Neural cell (in vitro differentiated cells): ENCODE data around the gene LHFPL6. TPM values are rescaled to one million over a fixed set of nuclear protein-coding genes. Genes with fewer than 3 reads are reported as not detected.

Experiments used
- H2AFZ ChIP-seq: fragments of 200-600, 300-800 bp; sonication (generic), shearing (Covaris generic); 2 replicates; pipeline ENCODE4 v1.6.0; 2014; ENCODE audit warnings: low read depth, mild to moderate bottlenecking, antibody characterized with exemption, low read length, moderate library complexity
- H3F3A ChIP-seq: fragments of 200-600 bp; shearing (Covaris generic); 2 replicates; pipeline ENCODE4 v1.6.1; 2016; ENCODE audit warnings: mild to moderate bottlenecking, moderate library complexity, mixed read lengths, antibody characterized with exemption, low read length; ENCODE audit not compliant: insufficient read depth, poor library complexity, severe bottlenecking
- H3K27ac ChIP-seq: fragments of 200-600, 300-800 bp; sonication (generic), shearing (Covaris generic); 2 replicates; pipeline ENCODE4 v1.5.1; 2014; ENCODE audit warnings: mild to moderate bottlenecking, low read length, moderate library complexity
- H3K27me3 ChIP-seq: fragments of 300-800, 200-600 bp; sonication (generic), shearing (Covaris generic); 2 replicates; pipeline ENCODE4 v1.6.0; 2014; ENCODE audit warnings: mild to moderate bottlenecking, low read depth, low read length, moderate library complexity; ENCODE audit not compliant: insufficient read depth
- H3K36me3 ChIP-seq: fragments of 300-800, 200-600 bp; sonication (generic), shearing (Covaris generic); 2 replicates; pipeline ENCODE4 v1.5.1; 2014; ENCODE audit warnings: mild to moderate bottlenecking, antibody characterized with exemption, low read length, moderate library complexity; ENCODE audit not compliant: insufficient read depth
- H3K4me2 ChIP-seq: fragments of 300-800, 200-600 bp; sonication (generic), shearing (Covaris generic); 2 replicates; pipeline ENCODE4 v1.6.0; 2014; ENCODE audit warnings: mild to moderate bottlenecking, low read length
- H3K4me3 ChIP-seq: fragments of 300-800, 200-600 bp; sonication (generic), shearing (Covaris generic); 2 replicates; pipeline ENCODE4 v1.5.1; 2014; ENCODE audit warnings: mild to moderate bottlenecking, low read length, moderate library complexity
- H3K79me2 ChIP-seq: fragments of 200-600 bp; shearing (Covaris generic); replicated peaks from 2 replicates; pipeline ENCODE4 v1.6.0; 2014; ENCODE audit warnings: mild to moderate bottlenecking, low read length, moderate library complexity; ENCODE audit not compliant: insufficient read depth
- H3K9ac ChIP-seq: fragments of 300-800, 200-600 bp; sonication (generic), shearing (Covaris generic); 2 replicates; pipeline ENCODE4 v1.6.1; 2016; ENCODE audit warnings: mild to moderate bottlenecking, low read length, mixed read lengths
- H3K9me2 ChIP-seq: fragments of 200-600 bp; shearing (Covaris generic); 2 replicates; pipeline ENCODE4 v1.6.1; 2016; ENCODE audit warnings: mild to moderate bottlenecking, low read length, mixed read lengths; ENCODE audit not compliant: insufficient read depth
- H3K9me3 ChIP-seq: fragments of 200-600, 300-800 bp; sonication (generic), shearing (Covaris generic); 2 replicates; pipeline ENCODE4 v1.6.1; 2016; ENCODE audit warnings: mild to moderate bottlenecking, mixed run types, low read length, moderate library complexity, mixed read lengths
- H4K20me1 ChIP-seq: fragments of 200-600 bp; shearing (Covaris generic); 2 replicates; pipeline ENCODE4 v1.6.1; 2016; ENCODE audit warnings: mild to moderate bottlenecking, mixed run types; ENCODE audit not compliant: insufficient read depth
- CTCF ChIP-seq: fragments of 450-650 bp; IDR thresholded peaks from 2 replicates; pipeline ENCODE4 v1.5.1; 2014; ENCODE audit warnings: antibody characterized with exemption, mild to moderate bottlenecking, moderate library complexity; ENCODE audit not compliant: poor library complexity, severe bottlenecking
- EP300 ChIP-seq: fragments of 450-650 bp; conservative IDR thresholded peaks from 2 replicates; pipeline ENCODE4 v1.6.1; 2014; ENCODE audit warnings: antibody characterized with exemption, mild to moderate bottlenecking, moderate library complexity; ENCODE audit not compliant: poor library complexity, severe bottlenecking
- EZH2 ChIP-seq: fragments of 200-600, 300-800 bp; shearing (Covaris generic), sonication (generic); IDR thresholded peaks from 2 replicates; pipeline ENCODE4 v1.6.1; 2014; ENCODE audit warnings: antibody characterized with exemption, low read length, borderline replicate concordance, mild to moderate bottlenecking; ENCODE audit not compliant: insufficient read depth, poor library complexity, severe bottlenecking
- MXI1 ChIP-seq: fragments of 450-650 bp; conservative IDR thresholded peaks from 2 replicates; pipeline ENCODE4 v1.6.1; 2014; ENCODE audit warnings: antibody characterized with exemption, mild to moderate bottlenecking; ENCODE audit not compliant: poor library complexity, severe bottlenecking
- POLR2AphosphoS5 ChIP-seq: IDR thresholded peaks from 2 replicates; pipeline ENCODE4 v1.6.1; 2012
- RAD21 ChIP-seq: fragments of 450-650 bp; conservative IDR thresholded peaks from 2 replicates; pipeline ENCODE4 v1.6.1; 2014; ENCODE audit warnings: antibody characterized with exemption, mild to moderate bottlenecking, moderate library complexity
- REST ChIP-seq: IDR thresholded peaks from 2 replicates; pipeline ENCODE4 v1.6.1; 2012; ENCODE audit warnings: borderline replicate concordance
- SMC3 ChIP-seq: fragments of 450-650 bp; conservative IDR thresholded peaks from 2 replicates; pipeline ENCODE4 v1.6.1; 2014; ENCODE audit warnings: antibody characterized with exemption, mild to moderate bottlenecking, moderate library complexity; ENCODE audit not compliant: poor library complexity
- TAF1 ChIP-seq: IDR thresholded peaks from 2 replicates; pipeline ENCODE4 v1.6.1; 2012; ENCODE audit warnings: low read depth
- polyA plus RNA-seq: library from polyadenylated mRNA; depleted of rRNA; stranded (reverse); fragments of >200 nt; gene quantifications from 2 replicates; pipeline ENCODE4 v1.2.3, GENCODE V29; 2014

The LHFPL6 gene
- polyA plus RNA-seq, 1 donor from 2014 or later = 36.3 TPM

- Histone ChIP-seq H3K9me3 (no peaks in the 10 kb centered on the region), H3F3A (no peaks in the 10 kb centered on the region), H4K20me1 (no peaks in the 10 kb centered on the region), H3K79me2 (no peaks in the 10 kb centered on the region), H3K27ac (no peak overlapping the region), H2AFZ (no peak overlapping the region), H3K4me3 (no peak overlapping the region), H3K36me3 (no peaks in the 10 kb centered on the region), H3K4me2 (no peak overlapping the region), H3K9ac (no peak overlapping the region), H3K9me2 (no peaks in the 10 kb centered on the region), H3K27me3 (no peaks in the 10 kb centered on the region)
- TF ChIP-seq MXI1 = no peak
- no peak for TF ChIP-seq POLR2AphosphoS5
- TF ChIP-seq EP300 = no peak
- no peak for TF ChIP-seq EZH2
- TF ChIP-seq CTCF = no peak
- no peak for TF ChIP-seq RAD21
- no peak for TF ChIP-seq REST
- TF ChIP-seq SMC3 = no peak
- no peak for TF ChIP-seq TAF1
These were observed 121.5 kb downstream of the LHFPL6 start for GRCh38 chr13:39481491-39481890.

- Histone ChIP-seq H2AFZ (no peak overlapping the region), H3K4me3 (no peak overlapping the region), H3K9ac (no peak overlapping the region)
These were observed 128.4 kb downstream of the LHFPL6 start for GRCh38 chr13:39474600-39474999.

More at GRCh38 chr13:39474600-39474999, 128.4 kb downstream of the LHFPL6 start:
- Histone ChIP-seq H3K9me2 (no peaks in the 10 kb centered on the region), H3K27me3 (no peaks in the 10 kb centered on the region), H3K27ac (no peak overlapping the region), H3K9me3 (no peaks in the 10 kb centered on the region), H3K36me3 (no peaks in the 10 kb centered on the region), H4K20me1 (no peaks in the 10 kb centered on the region), H3K4me2 (no peak overlapping the region), H3K79me2 (no peaks in the 10 kb centered on the region), H3F3A (no peaks in the 10 kb centered on the region)
- TF ChIP-seq POLR2AphosphoS5 (no peak), RAD21 (no peak), SMC3 (no peak), EZH2 (no peak), TAF1 (no peak), REST (no peak), EP300 (no peak), CTCF (no peak), MXI1 (no peak)
